Measurements from ENCODE around the gene CTAG1B.

CTAG1B gene

GRCh38 chrX:154658187-154658586 is 39.1 kb upstream of the CTAG1B start:
- TF ChIP-seq REST (IDR thresholded peaks at IDR 0.05; ENCODE audit: insufficient read depth in 1 of 2, low read depth in 2 of 2, low read length in 2 of 2) (no peak), FOXP2 (optimal IDR thresholded peaks at IDR 0.05; ENCODE audit: borderline replicate concordance, extremely low read depth, extremely low read length, insufficient read depth) (no peak)

GRCh38 chrX:154657226-154657805 is 38.2 kb upstream of the CTAG1B start:
- TF ChIP-seq REST (IDR thresholded peaks at IDR 0.05; ENCODE audit: insufficient read depth in 1 of 2, low read depth in 2 of 2, low read length in 2 of 2) = no peak
- TF ChIP-seq TAF1 (IDR thresholded peaks at IDR 0.05; ENCODE audit: borderline replicate concordance, insufficient read depth, low read length) = no peak
- TF ChIP-seq POLR2AphosphoS5 (IDR thresholded peaks at IDR 0.05; ENCODE audit: low read depth, low read length) = no peak
- TF ChIP-seq SIN3A (IDR thresholded peaks at IDR 0.05; ENCODE audit: borderline replicate concordance, insufficient read depth, low read length) = no peak
- no peak for TF ChIP-seq FOXP2 (optimal IDR thresholded peaks at IDR 0.05; ENCODE audit: borderline replicate concordance, extremely low read depth, extremely low read length, insufficient read depth)

GRCh38 chrX:154655786-154656185 is 36.7 kb upstream of the CTAG1B start:
- no peak for TF ChIP-seq POLR2AphosphoS5 (IDR thresholded peaks at IDR 0.05; ENCODE audit: low read depth, low read length)
- no peak for TF ChIP-seq SIN3A (IDR thresholded peaks at IDR 0.05; ENCODE audit: borderline replicate concordance, insufficient read depth, low read length)

- TF ChIP-seq REST (IDR thresholded peaks at IDR 0.05; ENCODE audit: insufficient read depth in 1 of 2, low read depth in 2 of 2, low read length in 2 of 2) (no peak), POLR2AphosphoS5 (IDR thresholded peaks at IDR 0.05; ENCODE audit: low read depth, low read length) (no peak)
Measured at GRCh38 chrX:154655346-154655745, 36.3 kb upstream of the CTAG1B start.

GRCh38 chrX:154654925-154655324 is 35.8 kb upstream of the CTAG1B start:
- no peak for TF ChIP-seq REST (IDR thresholded peaks at IDR 0.05; ENCODE audit: insufficient read depth in 1 of 2, low read depth in 2 of 2, low read length in 2 of 2)
- TF ChIP-seq TAF1 (IDR thresholded peaks at IDR 0.05; ENCODE audit: borderline replicate concordance, insufficient read depth, low read length) = no peak
- no peak for TF ChIP-seq SIN3A (IDR thresholded peaks at IDR 0.05; ENCODE audit: borderline replicate concordance, insufficient read depth, low read length)
- no peak for TF ChIP-seq FOXP2 (optimal IDR thresholded peaks at IDR 0.05; ENCODE audit: borderline replicate concordance, extremely low read depth, extremely low read length, insufficient read depth)
- no peak for TF ChIP-seq POLR2AphosphoS5 (IDR thresholded peaks at IDR 0.05; ENCODE audit: low read depth, low read length)
